Small intestine (tissue), 7 donors: ENCODE results near the gene NFYA. TPM values are rescaled to one million over a fixed set of nuclear protein-coding genes. Genes with fewer than 3 reads are reported as not detected.

ENCODE experiments used
- DNase-seq, 2 donors: peaks; one replicate each; pipeline versions ENCODE4 v3.0.0 to v3.0.0-alpha.2; 2013
- FAIRE-seq: peaks from 2 replicates; lab custom pipeline; 2012; peaks lifted over from hg19 to GRCh38; lab: Jason Lieb, UNC
- H3K27ac ChIP-seq, 3 donors: one replicate each; pipeline ENCODE4 v1.5.1; 2013; ENCODE audit warnings: low read length in 2 of 3, mild to moderate bottlenecking in 2 of 3, control low read depth in 1 of 3, inconsistent platforms in 1 of 3, low read depth in 1 of 3, moderate library complexity in 1 of 3
- H3K27me3 ChIP-seq, 3 donors: one replicate each; pipeline ENCODE4 v1.6.1; 2013; ENCODE audit warnings: low read length in 3 of 3, inconsistent platforms in 1 of 3; ENCODE audit not compliant: control insufficient read depth in 3 of 3, insufficient read depth in 3 of 3
- H3K36me3 ChIP-seq, 3 donors: one replicate each; pipeline ENCODE4 v1.6.1; 2013; ENCODE audit warnings: low read length in 3 of 3, inconsistent platforms in 1 of 3, low read depth in 1 of 3, mild to moderate bottlenecking in 1 of 3, moderate library complexity in 1 of 3; ENCODE audit not compliant: control insufficient read depth in 3 of 3, insufficient read depth in 2 of 3
- H3K4me1 ChIP-seq, 3 donors: one replicate each; pipeline ENCODE4 v1.6.1; 2013; ENCODE audit warnings: low read length in 2 of 3, inconsistent platforms in 1 of 3, low read depth in 1 of 3, mild to moderate bottlenecking in 1 of 3, moderate library complexity in 1 of 3; ENCODE audit not compliant: control insufficient read depth in 3 of 3, insufficient read depth in 2 of 3
- H3K4me3 ChIP-seq, 3 donors: one replicate each; pipeline ENCODE4 v1.5.1; 2013; ENCODE audit warnings: low read length in 3 of 3, control low read depth in 1 of 3, inconsistent platforms in 1 of 3, low read depth in 1 of 3, mild to moderate bottlenecking in 1 of 3, moderate library complexity in 1 of 3
- H3K9me3 ChIP-seq, 2 donors: one replicate each; pipeline ENCODE4 v1.6.1; 2013; ENCODE audit warnings: low read depth in 1 of 2, low read length in 1 of 2; ENCODE audit not compliant: control insufficient read depth in 2 of 2, insufficient read depth in 1 of 2
- WGBS, 3 donors: extraction: QIAGEN DNeasy Blood & Tissue Kit; methylation state at CpG; one replicate each; pipeline ENCODE4 v1.1.7; 2013; 5-methylcytosine and 5-hydroxymethylcytosine counted together
- polyA plus RNA-seq, 4 donors: library from polyadenylated mRNA; stranded (reverse) in 3 of 4; unstranded in 1 of 4; fragments of 200-250 nt in 3 of 4; fragments of 120-200 nt in 1 of 4; gene quantifications; one replicate each; pipeline versions ENCODE4 v1.2.1 to v1.2.3, GENCODE V29; 2013
- donor health status: healthy with polysubstance abuse.
- donor health status: control.
- donor health status: control.
- donor health status: Bipolar disorder and iron deficiency.
- donor health status: healthy.

The NFYA gene
- polyA plus RNA-seq, 4 donors = 4.6 to 30.8 (median 7.2) TPM

DNA sequence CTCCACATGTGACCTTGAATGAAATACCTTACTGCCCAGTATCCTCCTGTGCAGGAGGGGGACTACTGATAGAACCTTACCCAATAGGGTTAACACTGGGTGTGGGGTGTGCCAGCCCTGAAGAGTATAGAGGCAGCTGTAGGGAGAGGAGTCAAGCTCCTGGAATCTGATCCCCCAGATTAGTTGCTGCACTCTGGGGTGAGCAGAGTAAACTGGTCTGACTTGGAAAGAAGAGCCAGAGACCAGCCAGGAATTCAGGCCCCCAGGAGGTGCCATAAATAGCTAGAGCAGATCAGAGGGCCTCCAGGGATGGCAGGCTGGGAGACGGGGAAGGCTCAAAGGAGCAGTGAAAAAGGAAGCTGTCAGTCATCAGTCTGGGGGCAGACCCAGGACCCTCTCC is 23.3 kb upstream of the NFYA start:
- peak in 1 of 2 donors; percentile 62 for DNase-seq
- no peaks in the 10 kb centered on the region for H3K9me3 ChIP-seq
- 80 to 88% (median 85%) methylated on average over 1 of the region's 1 CpG for WGBS, 3 donors
- H3K4me1 ChIP-seq = peaks cover 0 to 93% (median 0%) of the 10 kb centered on the region in 3 donors
- no peak overlapping the region for H3K4me3 ChIP-seq
- peak overlapping the region in 1 of 3 donors; percentile 93 for H3K27ac ChIP-seq
- H3K36me3 ChIP-seq = peaks cover 0 to 5% (median 0%) of the 10 kb centered on the region in 3 donors
- H3K27me3 ChIP-seq = no peaks in the 10 kb centered on the region
- FAIRE-seq = no peak

GRCh38 chr6:41049955-41050354 is 22.8 kb upstream of the NFYA start:
- no peak overlapping the region for H3K4me3 ChIP-seq
- H3K36me3 ChIP-seq = peaks cover 0 to 5% (median 0%) of the 10 kb centered on the region in 3 donors
- no peak for FAIRE-seq
- WGBS, 3 donors = 82 to 91% (median 87%) methylated on average over 7 of the region's 7 CpGs
- H3K4me1 ChIP-seq = peaks cover 0 to 97% (median 0%) of the 10 kb centered on the region in 3 donors
- no peaks in the 10 kb centered on the region for H3K27me3 ChIP-seq
- no peaks in the 10 kb centered on the region for H3K9me3 ChIP-seq
- H3K27ac ChIP-seq = peak overlapping the region in 1 of 3 donors; percentile 93
- DNase-seq = no peak

GRCh38 chr6:41050536-41050935 is 22.2 kb upstream of the NFYA start:
- no peak for DNase-seq
- Histone ChIP-seq H3K4me3 (no peak overlapping the region), H3K4me1 (peaks cover 0 to 97% (median 0%) of the 10 kb centered on the region in 3 donors), H3K36me3 (peaks cover 0 to 5% (median 0%) of the 10 kb centered on the region in 3 donors), H3K27me3 (no peaks in the 10 kb centered on the region), H3K27ac (peak overlapping the region in 1 of 3 donors; percentile 93), H3K9me3 (no peaks in the 10 kb centered on the region)
- 49 to 69% (median 65%) methylated on average over 3 of the region's 3 CpGs for WGBS, 3 donors
- no peak for FAIRE-seq

DNA sequence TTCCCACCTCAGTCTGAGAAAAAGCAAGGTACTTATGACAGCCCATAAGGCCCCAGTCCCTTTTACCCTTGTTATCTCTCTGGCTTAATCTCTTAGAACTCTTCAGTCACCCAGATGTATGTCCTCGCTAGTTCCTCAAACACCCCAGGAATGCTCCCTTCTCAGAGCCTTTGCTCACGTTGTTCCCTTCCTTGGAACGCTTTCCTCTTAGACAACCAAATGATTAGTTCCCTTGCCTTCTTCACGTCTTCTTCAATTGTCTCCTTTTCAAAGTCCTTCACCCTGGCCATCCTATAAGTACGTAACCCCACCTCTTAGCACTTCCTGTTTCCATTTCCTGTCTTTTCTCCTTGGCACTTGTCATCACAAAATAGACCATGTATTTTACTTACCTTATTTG is 20.9 kb upstream of the NFYA start:
- no peak overlapping the region for H3K27ac ChIP-seq
- H3K9me3 ChIP-seq = no peaks in the 10 kb centered on the region
- WGBS, 3 donors = 68 to 94% (median 81%) methylated on average over 5 of the region's 5 CpGs
- DNase-seq = no peak
- peaks cover 0 to 5% (median 0%) of the 10 kb centered on the region in 3 donors for H3K36me3 ChIP-seq
- peaks cover 0 to 97% (median 4%) of the 10 kb centered on the region in 3 donors for H3K4me1 ChIP-seq
- no peaks in the 10 kb centered on the region for H3K27me3 ChIP-seq
- no peak overlapping the region for H3K4me3 ChIP-seq
- FAIRE-seq = no peak

- H3K27ac ChIP-seq = peak within 1 kb of the TSS in 1 of 3 donors; percentile 26
- no peak within 1 kb of the TSS for H3K4me3 ChIP-seq
- FAIRE-seq = no peak
Measured at GRCh38 chr6:41053041-41053440, 19.7 kb upstream of the NFYA start, which contains the start of gene APOBEC2. APOBEC2 (plus strand) TSS chr6:41053202; CDS start chr6:41053348, 146 bp downstream.

DNA sequence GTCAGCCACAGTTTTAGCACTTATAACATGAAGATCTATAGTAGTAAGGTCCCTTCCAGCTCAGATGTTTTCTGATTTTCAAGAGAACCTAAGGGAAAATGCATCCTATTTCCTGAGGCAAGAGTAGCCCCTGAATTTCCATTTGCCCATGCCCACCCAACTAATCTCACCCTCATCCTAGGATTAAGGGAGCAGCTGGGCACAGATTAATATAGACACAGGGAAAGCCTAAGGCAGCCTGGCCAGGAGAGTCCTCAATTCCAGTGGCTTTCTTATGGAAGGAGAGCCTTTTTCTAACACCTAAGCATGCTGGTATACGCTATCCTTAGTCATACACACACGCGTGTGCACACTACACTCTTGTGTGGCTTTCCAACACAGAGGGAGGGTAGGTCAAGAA is 18.3 kb upstream of the NFYA start:
- DNase-seq (no peak), FAIRE-seq (no peak)
- peak overlapping the region in 1 of 3 donors; percentile 90 for H3K27ac ChIP-seq
- no peaks in the 10 kb centered on the region for H3K27me3 ChIP-seq
- 97 to 99% (median 98%) methylated on average over 3 of the region's 3 CpGs for WGBS, 3 donors
- H3K4me3 ChIP-seq = no peak overlapping the region
- no peaks in the 10 kb centered on the region for H3K9me3 ChIP-seq
- peaks cover under 1 to 97% (median 12%) of the 10 kb centered on the region in 3 donors for H3K4me1 ChIP-seq
- peaks cover 0 to 5% (median 0%) of the 10 kb centered on the region in 3 donors for H3K36me3 ChIP-seq

More at GRCh38 chr6:41053041-41053440, 19.7 kb upstream of the NFYA start, which contains the start of gene APOBEC2:
- Histone ChIP-seq H3K9me3 (no peaks in the 10 kb centered on the region), H3K27me3 (no peaks in the 10 kb centered on the region), H3K36me3 (peaks cover 0 to 5% (median 0%) of the 10 kb centered on the region in 3 donors), H3K4me1 (peaks cover 0 to 97% (median 4%) of the 10 kb centered on the region in 3 donors)
- no peak for DNase-seq
- WGBS, 3 donors = 64 to 78% (median 77%) methylated on average over 5 of the region's 5 CpGs

GRCh38 chr6:41055149-41055548 is 17.6 kb upstream of the NFYA start:
- H3K27me3 ChIP-seq = no peaks in the 10 kb centered on the region
- DNase-seq = no peak
- peak overlapping the region in 1 of 3 donors; percentile 90 for H3K27ac ChIP-seq
- WGBS, 3 donors = 41 to 73% (median 53%) methylated on average over 3 of the region's 3 CpGs
- H3K4me3 ChIP-seq = no peak overlapping the region
- H3K9me3 ChIP-seq = no peaks in the 10 kb centered on the region
- peaks cover 0 to 6% (median 0%) of the 10 kb centered on the region in 3 donors for H3K36me3 ChIP-seq
- no peak for FAIRE-seq
- peaks cover 2 to 94% (median 14%) of the 10 kb centered on the region in 3 donors for H3K4me1 ChIP-seq

DNA sequence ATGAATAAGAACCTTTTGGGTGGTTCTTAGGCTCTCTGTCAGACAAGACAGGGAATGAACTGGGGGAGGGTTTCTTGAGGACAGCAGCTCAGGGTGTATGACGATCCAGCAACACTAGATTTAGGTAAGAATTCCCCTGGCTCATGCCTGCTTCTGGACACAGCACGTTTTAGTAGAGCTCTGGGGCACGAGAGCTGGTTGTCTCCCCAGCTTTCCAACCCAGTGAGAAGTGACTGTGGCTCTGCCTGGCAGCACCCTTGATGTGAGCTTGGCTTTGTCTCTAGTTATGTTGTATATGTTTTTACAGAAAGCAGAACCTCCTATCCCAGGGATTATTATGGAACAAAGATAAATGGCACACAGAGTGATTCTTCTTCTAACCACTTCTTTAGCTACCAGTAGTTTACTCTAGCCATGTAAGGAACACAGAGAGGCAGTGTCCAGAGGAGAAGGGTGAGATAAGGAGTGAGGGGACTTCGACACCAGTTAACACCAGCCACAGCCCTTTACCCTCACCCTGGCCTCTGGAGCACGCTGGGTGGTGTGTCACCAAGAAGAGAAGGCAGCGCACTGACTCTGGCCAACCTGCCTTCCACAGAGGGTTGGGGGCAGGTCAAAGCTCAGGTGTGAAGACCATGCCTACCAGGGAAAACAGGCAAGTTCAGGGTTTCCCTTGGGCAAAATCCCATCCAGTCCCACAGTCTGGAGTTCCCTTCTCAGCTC is 15.8 kb upstream of the NFYA start:
- Histone ChIP-seq H3K4me3 (no peak overlapping the region), H3K9me3 (no peaks in the 10 kb centered on the region), H3K4me1 (peaks cover 2 to 93% (median 14%) of the 10 kb centered on the region in 3 donors), H3K27ac (peak overlapping the region; percentile 45 to 97 (median 90)), H3K36me3 (peaks cover 0 to 13% (median 0%) of the 10 kb centered on the region in 3 donors), H3K27me3 (no peaks in the 10 kb centered on the region)
- peak; percentile 85 to 90 for DNase-seq
- WGBS, 3 donors = 40 to 68% (median 51%) methylated on average over 6 of the region's 6 CpGs
- FAIRE-seq = no peak
